Esophagus (tissue), 2 donors: ENCODE data around the gene TRAPPC8. TPM values are rescaled to one million over a fixed set of nuclear protein-coding genes. Genes with fewer than 3 reads are reported as not detected.

Source experiments
- H3K27ac ChIP-seq, 2 donors: one replicate each; pipeline ENCODE4 v1.5.1; 2013; ENCODE audit warnings: low read depth in 2 of 2, mild to moderate bottlenecking in 2 of 2, inconsistent platforms in 1 of 2, low read length in 1 of 2, moderate library complexity in 1 of 2
- H3K27me3 ChIP-seq, 2 donors: one replicate each; pipeline ENCODE4 v1.6.1; 2013; ENCODE audit warnings: low read length in 2 of 2, control low read depth in 1 of 2, mild to moderate bottlenecking in 1 of 2; ENCODE audit not compliant: insufficient read depth in 2 of 2, control insufficient read depth in 1 of 2
- H3K36me3 ChIP-seq, 2 donors: one replicate each; pipeline ENCODE4 v1.6.1; 2013; ENCODE audit warnings: low read length in 1 of 2; ENCODE audit not compliant: control insufficient read depth in 2 of 2, insufficient read depth in 2 of 2
- H3K4me1 ChIP-seq, 2 donors: one replicate each; pipeline ENCODE4 v1.6.1; 2013; ENCODE audit warnings: low read length in 1 of 2; ENCODE audit not compliant: control insufficient read depth in 2 of 2, insufficient read depth in 2 of 2
- H3K4me3 ChIP-seq, 2 donors: one replicate each; pipeline ENCODE4 v1.5.1; 2013; ENCODE audit warnings: low read length in 2 of 2, mild to moderate bottlenecking in 2 of 2, low read depth in 1 of 2, moderate library complexity in 1 of 2
- H3K9me3 ChIP-seq, 2 donors: one replicate each; pipeline ENCODE4 v1.6.1; 2013; ENCODE audit warnings: mild to moderate bottlenecking in 2 of 2, low read depth in 1 of 2, low read length in 1 of 2, moderate library complexity in 1 of 2; ENCODE audit not compliant: control insufficient read depth in 2 of 2, insufficient read depth in 1 of 2
- WGBS, 2 donors: extraction: QIAGEN DNeasy Blood & Tissue Kit; methylation state at CpG; one replicate each; pipeline ENCODE4 v1.1.7; 2013; 5-methylcytosine and 5-hydroxymethylcytosine counted together
- polyA plus RNA-seq, 2 donors: library from polyadenylated mRNA; stranded (reverse); fragments of 200-250 nt; gene quantifications; one replicate each; pipeline ENCODE4 v1.2.3, GENCODE V29; 2013
- donor health status: healthy with polysubstance abuse.
- donor health status: Bipolar disorder and iron deficiency.

Gene TRAPPC8
- polyA plus RNA-seq, 2 donors = 16.3 to 20.9 TPM

DNA sequence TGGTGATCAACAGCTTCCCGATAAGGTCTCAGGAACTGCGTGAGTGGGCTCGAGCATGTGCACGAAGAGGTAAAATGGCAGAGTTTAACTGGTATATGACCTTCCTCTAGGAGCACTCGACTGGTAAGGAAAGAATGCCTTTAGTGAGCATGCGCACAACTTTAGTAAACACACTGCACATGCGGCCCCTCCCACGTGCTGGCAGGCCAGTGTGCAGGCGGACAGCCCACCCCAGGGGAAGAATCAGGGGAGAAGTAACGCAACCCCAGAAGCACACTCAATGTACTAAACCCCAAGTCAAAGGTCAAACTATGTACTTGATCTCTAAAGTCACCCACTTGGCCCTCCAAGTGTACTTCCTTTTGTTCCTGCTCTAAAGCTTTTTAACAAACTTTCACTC, 153.5 kb downstream of the TRAPPC8 start:
- 77 to 81% methylated on average over 10 of the region's 10 CpGs for WGBS, 2 donors
- H3K4me3 ChIP-seq = no peak overlapping the region

DNA sequence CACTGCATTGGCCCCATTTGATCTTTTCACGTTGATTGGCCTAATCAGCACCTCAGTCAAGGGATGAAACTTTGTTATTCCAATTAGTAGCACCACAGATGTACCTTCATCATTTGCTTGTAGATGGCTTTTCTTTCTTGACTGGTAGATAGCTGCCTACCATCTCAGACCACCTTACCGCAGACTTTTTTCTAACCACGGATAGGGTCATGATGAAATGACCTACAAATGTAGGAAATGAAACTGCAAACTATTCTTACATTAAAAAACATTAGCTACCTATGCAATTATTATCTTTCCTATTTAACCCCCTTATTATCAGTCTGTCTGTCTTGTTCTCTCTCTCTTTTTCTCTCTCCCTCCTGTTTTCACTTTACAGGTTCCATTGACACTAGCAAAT, 159.9 kb downstream of the TRAPPC8 start:
- H3K36me3 ChIP-seq = no peaks in the 10 kb centered on the region
- no peaks in the 10 kb centered on the region for H3K4me1 ChIP-seq
- 88 to 92% methylated on average over 3 of the region's 3 CpGs for WGBS, 2 donors
- no peak overlapping the region for H3K4me3 ChIP-seq
- H3K27ac ChIP-seq = no peak overlapping the region
- H3K27me3 ChIP-seq = no peaks in the 10 kb centered on the region
- peaks cover 2 to 6% of the 10 kb centered on the region in 2 donors for H3K9me3 ChIP-seq

More for the DNA sequence above, 153.5 kb downstream of the TRAPPC8 start:
- H3K4me1 ChIP-seq = no peaks in the 10 kb centered on the region
- no peaks in the 10 kb centered on the region for H3K9me3 ChIP-seq
- no peaks in the 10 kb centered on the region for H3K27me3 ChIP-seq
- no peak overlapping the region for H3K27ac ChIP-seq
- H3K36me3 ChIP-seq = no peaks in the 10 kb centered on the region

Other genes starting within 250 kb of the TRAPPC8 start
- under 1 TPM in 1 of 2 donors, not detected in 1; 0.02 TPM for gene SLC25A52, start 182.2 kb downstream of the TRAPPC8 start, polyA plus RNA-seq
- gene RNF125, start 75.7 kb upstream of the TRAPPC8 start, polyA plus RNA-seq = 1 to 10 TPM; 1.2 TPM
- 10 to 100 TPM in 1 of 2 donors, 1 to 10 TPM in 1; 7.4 to 11.9 TPM for gene RNF138, start 148.7 kb upstream of the TRAPPC8 start, polyA plus RNA-seq
- not detected for gene MEP1B, start 246.9 kb upstream of the TRAPPC8 start, polyA plus RNA-seq